Fibroblast of skin of right quadriceps (primary cell): ENCODE measurements around the gene SS18L1.

Experiments
- DNase-seq: peaks from one replicate; pipeline ENCODE4 v3.0.0-alpha.2; 2013

Gene SS18L1

GRCh38 chr20:62177307-62177706 lies 33.7 kb downstream of the SS18L1 start:
- DNase-seq: peak; percentile 53

- no peak for DNase-seq
Measured at GRCh38 chr20:62178316-62179161, 35.0 kb downstream of the SS18L1 start.

DNA sequence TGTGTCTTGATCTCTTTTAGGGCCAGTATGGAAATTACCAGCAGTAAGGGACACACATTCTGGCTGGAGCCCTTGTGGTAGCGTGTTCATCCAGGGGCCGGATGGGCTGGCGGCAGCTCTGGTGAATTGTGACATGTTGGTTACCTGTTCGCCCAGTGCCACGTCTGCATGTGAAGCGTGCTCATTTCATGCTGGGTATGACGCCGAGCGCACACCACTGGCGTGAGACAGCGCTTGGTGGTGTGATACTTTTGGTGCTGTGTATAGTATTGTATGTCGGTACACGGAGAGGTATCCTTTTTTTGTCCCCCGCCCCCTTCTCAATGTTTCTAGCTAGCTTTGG lies 35.6 kb downstream of the SS18L1 start:
- no peak for DNase-seq

GRCh38 chr20:62181808-62182207 lies 38.2 kb downstream of the SS18L1 start:
- DNase-seq: no peak

DNA sequence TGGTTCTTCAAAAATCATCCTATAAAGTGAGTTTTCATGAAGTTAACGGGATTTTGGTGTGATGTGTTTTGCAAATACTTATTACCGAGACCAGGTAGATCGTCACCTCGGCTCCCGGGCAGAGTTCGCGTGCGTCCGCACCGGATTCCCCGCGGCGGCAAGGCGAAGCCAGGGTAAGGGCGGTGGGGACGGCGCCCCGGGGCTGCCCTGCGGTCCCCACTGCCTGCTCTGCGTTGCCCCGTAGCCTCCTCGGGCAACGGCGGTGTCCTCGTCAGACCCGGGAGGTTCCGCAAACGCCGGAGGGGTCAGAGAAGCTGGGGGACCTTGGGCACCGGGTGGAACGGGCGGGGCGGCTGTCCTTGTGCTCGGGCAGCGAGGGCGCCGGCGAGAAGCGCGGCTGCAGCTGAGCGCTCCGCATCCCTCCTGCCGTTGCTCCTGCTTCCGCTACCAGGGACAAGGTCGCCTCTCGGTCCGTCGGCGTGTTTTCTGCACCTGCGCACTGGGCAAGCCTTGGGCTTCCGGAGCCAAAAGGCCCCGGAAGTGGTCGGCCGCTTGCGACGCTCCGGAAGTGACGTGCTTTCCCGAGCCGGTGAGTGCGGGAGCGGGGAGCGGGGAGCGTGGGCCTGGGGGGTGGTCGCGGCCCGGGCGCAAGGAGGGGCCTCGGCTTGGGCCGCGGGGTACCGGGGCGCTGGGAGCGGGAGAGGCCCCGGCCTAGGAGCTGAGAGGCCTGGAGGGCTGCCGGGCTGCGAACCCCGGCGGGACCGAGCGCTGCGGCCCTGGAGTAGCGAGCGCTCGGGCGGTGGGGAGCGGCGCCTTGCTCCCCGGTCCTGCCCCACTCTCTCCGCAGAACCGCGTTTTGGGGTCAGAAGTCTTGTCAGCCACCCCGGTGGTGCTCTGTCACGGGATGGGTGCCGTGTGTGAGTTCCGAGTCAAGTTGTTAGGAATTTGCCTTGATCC lies 39.2 kb downstream of the SS18L1 start, which contains the start of gene MTG2:
Gene MTG2, plus strand, starts transcription at position 560 of the 957 bp plus-strand sequence. CDS start 10,393 bp downstream, outside the sequence.
- peak; percentile 94 for DNase-seq

GRCh38 chr20:62183426-62184142 lies 40.0 kb downstream of the SS18L1 start:
- no peak for DNase-seq

- no peak for DNase-seq
Measured at GRCh38 chr20:62186096-62186426, 42.5 kb downstream of the SS18L1 start.

DNA sequence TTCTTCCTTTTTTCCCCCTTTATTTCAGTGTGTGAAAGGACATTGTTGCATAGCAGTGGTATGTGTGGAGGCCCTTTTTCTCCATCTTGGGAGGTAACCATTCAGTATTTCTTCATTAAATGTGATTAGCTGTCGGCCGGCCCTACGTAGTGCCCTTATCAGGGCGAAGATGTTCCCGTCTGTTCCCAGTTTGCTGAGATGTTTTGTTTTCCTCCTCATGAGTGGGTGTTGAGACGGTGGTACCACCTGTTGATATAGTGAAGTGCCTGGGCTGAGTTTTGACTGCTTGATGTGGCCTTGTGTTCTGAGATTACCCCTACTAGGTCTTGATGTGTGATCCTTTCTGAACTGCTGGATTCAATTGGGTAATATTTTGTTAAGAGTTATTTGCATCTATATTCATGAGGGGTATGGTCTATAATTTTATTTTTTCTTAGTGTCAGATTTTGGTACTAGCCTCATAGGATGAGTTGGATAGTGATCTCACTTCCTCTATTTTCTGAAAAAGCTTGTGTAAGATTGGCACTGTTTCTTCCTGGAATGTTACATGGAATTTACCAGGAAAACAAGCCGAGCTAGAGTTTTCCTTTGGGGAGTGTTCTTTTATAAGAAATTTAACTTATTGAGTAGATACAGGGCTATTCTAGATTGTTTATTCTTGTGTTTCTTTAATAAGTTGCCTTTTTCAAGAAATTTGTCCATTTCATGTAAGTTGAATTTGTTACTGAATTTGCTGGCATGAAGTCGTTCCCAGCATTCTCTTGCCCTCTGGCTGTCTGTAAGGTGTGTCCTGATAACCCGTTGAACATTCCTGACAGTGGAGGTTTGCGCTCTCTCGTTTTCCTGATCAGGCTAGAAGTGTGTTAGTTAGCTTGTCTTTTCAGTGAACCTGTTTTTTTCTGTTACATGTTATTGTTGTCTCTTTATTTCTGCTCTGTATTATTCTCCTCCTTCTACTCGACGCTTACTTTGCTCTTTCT lies 43.6 kb downstream of the SS18L1 start:
- no peak for DNase-seq

- DNase-seq: no peak
Measured at GRCh38 chr20:62190639-62191411, 47.3 kb downstream of the SS18L1 start.

GRCh38 chr20:62191781-62192559 lies 48.4 kb downstream of the SS18L1 start:
- no peak for DNase-seq

DNA sequence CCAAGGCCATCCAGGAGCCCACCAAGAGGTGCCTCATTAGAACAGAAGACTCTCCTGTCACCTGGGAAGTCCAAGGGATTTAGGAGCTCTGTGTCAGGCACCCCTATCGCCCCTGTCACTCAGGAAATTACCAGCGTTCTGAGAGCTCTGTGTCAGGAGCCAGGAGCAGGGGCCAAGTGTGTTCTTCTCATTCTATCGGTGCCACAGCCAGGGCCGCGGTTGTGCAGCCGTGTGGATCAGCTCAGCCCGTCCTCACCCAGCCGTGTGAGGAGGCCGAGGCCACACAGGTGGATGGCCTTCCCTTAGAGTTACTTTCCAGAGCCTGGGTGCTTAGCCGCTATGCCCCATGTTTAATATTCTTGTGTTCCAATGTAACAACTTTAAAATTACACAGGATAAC lies 49.1 kb downstream of the SS18L1 start:
- DNase-seq: no peak

GRCh38 chr20:62193079-62194025 lies 49.8 kb downstream of the SS18L1 start:
- no peak for DNase-seq

GRCh38 chr20:62195075-62195405 lies 51.5 kb downstream of the SS18L1 start:
- DNase-seq: no peak

DNA sequence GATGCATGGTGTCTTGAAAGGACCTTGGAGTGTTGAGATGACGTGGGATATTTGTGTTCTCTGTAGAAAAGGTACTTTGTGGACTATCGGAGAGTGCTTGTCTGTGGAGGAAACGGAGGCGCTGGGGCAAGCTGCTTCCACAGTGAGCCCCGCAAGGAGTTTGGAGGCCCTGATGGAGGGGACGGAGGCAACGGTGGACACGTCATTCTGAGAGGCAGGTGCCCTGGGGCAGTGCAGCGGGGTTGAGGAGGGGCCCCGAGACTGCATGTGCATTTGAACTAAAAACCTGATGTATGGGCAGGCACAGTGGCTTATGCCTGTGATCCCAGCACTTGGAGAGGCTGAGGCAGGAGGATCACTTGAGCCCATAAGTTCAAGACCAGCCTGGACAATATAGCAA lies 52.2 kb downstream of the SS18L1 start:
- DNase-seq: no peak

DNA sequence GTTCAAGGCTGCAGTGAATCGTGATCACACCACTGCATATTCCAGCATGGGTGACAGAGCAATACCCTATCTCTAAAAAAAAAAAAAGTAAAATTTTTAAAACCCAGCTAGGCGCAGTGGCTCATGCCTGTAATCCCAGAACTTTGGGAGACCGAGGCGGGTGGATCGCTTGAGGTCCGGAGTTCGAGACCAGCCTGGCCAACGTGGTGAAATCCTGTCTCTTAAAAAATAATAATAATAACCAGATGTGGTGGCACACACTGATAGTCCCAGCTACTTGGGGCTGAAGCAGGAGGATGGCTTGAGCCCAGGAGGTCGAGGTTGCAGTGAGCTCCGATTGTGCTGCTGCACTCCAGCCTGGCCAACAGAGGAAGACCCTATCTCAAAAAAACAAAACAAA lies 52.7 kb downstream of the SS18L1 start:
- no peak for DNase-seq

DNA sequence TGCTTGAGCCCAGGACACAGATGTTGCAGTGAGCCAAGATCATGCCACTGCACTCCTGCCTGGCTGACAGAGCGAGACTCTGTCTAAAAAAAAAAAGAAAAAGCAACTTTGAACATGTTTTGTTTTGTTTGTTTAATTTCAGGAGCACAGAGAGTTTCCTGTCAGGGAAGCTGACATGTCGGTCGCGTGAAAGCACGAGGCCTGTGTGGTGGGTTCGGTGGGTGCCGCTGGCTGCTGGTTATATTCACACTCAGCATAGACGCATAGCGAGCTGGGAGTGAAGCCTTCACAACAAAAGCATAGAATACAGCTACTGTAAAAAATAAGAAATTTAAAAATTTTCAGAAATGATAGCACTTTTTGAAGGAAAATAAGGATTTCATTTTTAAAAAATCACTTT lies 53.7 kb downstream of the SS18L1 start:
- no peak for DNase-seq

GRCh38 chr20:62197801-62198200 lies 54.2 kb downstream of the SS18L1 start:
- DNase-seq: no peak

- DNase-seq: no peak
Measured at GRCh38 chr20:62198496-62198895, 54.9 kb downstream of the SS18L1 start.

DNA sequence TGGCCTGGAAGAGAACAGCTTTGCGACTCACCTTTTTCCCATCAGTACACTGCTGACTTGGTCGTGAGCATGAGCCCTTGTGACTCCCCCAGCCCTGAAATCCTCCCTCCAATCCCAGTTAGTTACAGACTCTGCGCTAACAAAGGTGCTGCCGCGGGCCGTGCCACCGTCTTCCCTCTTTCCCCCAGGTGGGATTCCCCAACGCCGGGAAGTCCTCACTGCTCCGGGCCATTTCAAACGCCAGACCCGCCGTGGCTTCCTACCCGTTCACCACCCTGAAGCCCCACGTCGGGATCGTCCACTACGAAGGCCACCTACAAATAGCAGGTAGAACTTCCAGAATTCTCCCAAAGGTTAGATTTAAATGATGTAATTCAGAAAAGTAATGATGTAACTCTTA lies 55.4 kb downstream of the SS18L1 start:
- no peak for DNase-seq
